HEK293 (cell line): ENCODE results near the gene ZNF444.

Source experiments
- CTCF ChIA-PET: fragments of 350-600 bp; formaldehyde crosslinking; extraction: SDS; loops from one replicate; lab custom pipeline; 2021; ENCODE audit warnings: antibody characterized with exemption; lab: Yijun Ruan, JAX
- POLR2A ChIA-PET: fragments of 300-600 bp; formaldehyde crosslinking; extraction: SDS; loops from one replicate; lab custom pipeline; 2020; ENCODE audit warnings: antibody characterized with exemption, inconsistent platforms; lab: Yijun Ruan, JAX
- H3K27ac ChIP-seq: fragments of 200-500 bp; sonication (Bioruptor generic); 2 replicates; pipeline ENCODE4 v1.5.1; 2014; ENCODE audit warnings: low read depth, low read length, control low read depth, inconsistent platforms; ENCODE audit errors: extremely low read depth
- H3K36me3 ChIP-seq, 2 experiments: fragments of 200-500 bp in 1 of 2; sonication (Bioruptor generic) in 1 of 2; 1 replicate in 1 of 2; 2 replicates in 1 of 2; pipeline ENCODE4 v1.5.1; 2014 to 2017; ENCODE audit warnings: inconsistent platforms in 2 of 2, low read length in 2 of 2; ENCODE audit not compliant: control insufficient read depth in 2 of 2, insufficient read depth in 1 of 2
- H3K4me1 ChIP-seq: fragments of 200-500 bp; sonication (Bioruptor generic); 2 replicates; pipeline ENCODE4 v1.5.1; 2014; ENCODE audit warnings: mild to moderate bottlenecking, low read length, inconsistent platforms; ENCODE audit not compliant: control insufficient read depth, insufficient read depth
- H3K4me3 ChIP-seq: 2 replicates; pipeline ENCODE4 v1.5.1; 2011; ENCODE audit warnings: low read depth, mild to moderate bottlenecking, control low read depth, low read length, moderate library complexity
- H3K9me3 ChIP-seq: fragments of 200-500 bp; sonication (Bioruptor generic); 2 replicates; pipeline ENCODE4 v1.5.1; 2014; ENCODE audit warnings: low read depth, low read length, inconsistent platforms; ENCODE audit not compliant: control insufficient read depth, insufficient read depth
- HIC1 ChIP-seq: fragments of 450-650 bp; formaldehyde crosslinking; IDR thresholded peaks from 2 replicates; pipeline ENCODE4 v1.5.1; 2016; ENCODE audit warnings: missing biosample characterization, missing genetic modification characterization
- KLF1 ChIP-seq: fragments of 450-650 bp; formaldehyde crosslinking; IDR thresholded peaks from 2 replicates; pipeline ENCODE4 v1.5.1; 2016; ENCODE audit warnings: missing biosample characterization, missing genetic modification characterization
- MZF1 ChIP-seq: fragments of 450-650 bp; formaldehyde crosslinking; IDR thresholded peaks from 2 replicates; pipeline ENCODE4 v1.5.1; 2017; ENCODE audit warnings: missing biosample characterization, missing genetic modification characterization, borderline replicate concordance
- SCRT1 ChIP-seq: fragments of 450-650 bp; formaldehyde crosslinking; IDR thresholded peaks from 2 replicates; pipeline ENCODE4 v1.5.1; 2016; ENCODE audit warnings: missing biosample characterization, missing genetic modification characterization, borderline replicate concordance
- SP7 ChIP-seq: fragments of 450-650 bp; formaldehyde crosslinking; IDR thresholded peaks from 2 replicates; pipeline ENCODE4 v1.5.1; 2016; ENCODE audit warnings: missing biosample characterization, missing genetic modification characterization
- ZBTB11 ChIP-seq: fragments of 450-650 bp; formaldehyde crosslinking; conservative IDR thresholded peaks from 2 replicates; pipeline ENCODE4 v1.5.1; 2016; ENCODE audit warnings: low read depth, missing biosample characterization, missing genetic modification characterization
- ZBTB8A ChIP-seq: fragments of 450-650 bp; formaldehyde crosslinking; IDR thresholded peaks from 2 replicates; pipeline ENCODE4 v1.5.1; 2016; ENCODE audit warnings: missing biosample characterization, missing genetic modification characterization
- ZNF133 ChIP-seq: fragments of 450-650 bp; formaldehyde crosslinking; IDR thresholded peaks from 2 replicates; pipeline ENCODE4 v1.5.1; 2016; ENCODE audit warnings: missing biosample characterization, missing genetic modification characterization
- ZNF175 ChIP-seq: fragments of 450-650 bp; formaldehyde crosslinking; IDR thresholded peaks from 2 replicates; pipeline ENCODE4 v1.5.1; 2016; ENCODE audit warnings: missing biosample characterization, missing genetic modification characterization
- ZNF449 ChIP-seq: fragments of 450-650 bp; formaldehyde crosslinking; IDR thresholded peaks from 2 replicates; pipeline ENCODE4 v1.5.1; 2017; ENCODE audit warnings: missing biosample characterization, mild to moderate bottlenecking, missing genetic modification characterization, moderate library complexity
- ZNF473 ChIP-seq: fragments of 450-650 bp; formaldehyde crosslinking; IDR thresholded peaks from 2 replicates; pipeline ENCODE4 v1.5.1; 2017; ENCODE audit warnings: missing biosample characterization, missing genetic modification characterization
- ZNF548 ChIP-seq: fragments of 450-650 bp; formaldehyde crosslinking; IDR thresholded peaks from 2 replicates; pipeline ENCODE4 v1.5.1; 2016; ENCODE audit warnings: missing biosample characterization, missing genetic modification characterization
- ZNF571 ChIP-seq: fragments of 450-650 bp; formaldehyde crosslinking; IDR thresholded peaks from 2 replicates; pipeline ENCODE4 v1.5.0; 2017; ENCODE audit warnings: missing biosample characterization, missing genetic modification characterization
- ZNF654 ChIP-seq: fragments of 450-650 bp; formaldehyde crosslinking; IDR thresholded peaks from 2 replicates; pipeline ENCODE4 v1.5.1; 2016; ENCODE audit warnings: low read depth, missing biosample characterization, missing genetic modification characterization
- ZNF692 ChIP-seq: fragments of 450-650 bp; formaldehyde crosslinking; IDR thresholded peaks from 2 replicates; pipeline ENCODE4 v1.5.1; 2016; ENCODE audit warnings: missing biosample characterization, missing genetic modification characterization
- ZNF830 ChIP-seq: fragments of 450-650 bp; IDR thresholded peaks from 2 replicates; pipeline ENCODE4 v1.5.0; 2018; ENCODE audit warnings: missing biosample characterization, missing genetic modification characterization, low read depth, mild to moderate bottlenecking, moderate library complexity
- ZSCAN30 ChIP-seq: fragments of 450-650 bp; IDR thresholded peaks from 2 replicates; pipeline ENCODE4 v1.5.1; 2018; ENCODE audit warnings: missing biosample characterization, mild to moderate bottlenecking, missing genetic modification characterization, moderate library complexity
- TF ChIP-seq, protein P1 (sequence below): fragments of 450-650 bp; formaldehyde crosslinking; IDR thresholded peaks from 2 replicates; pipeline ENCODE4 v1.5.1; 2016; ENCODE audit warnings: missing biosample characterization, missing genetic modification characterization

ZNF444 gene

DNA sequence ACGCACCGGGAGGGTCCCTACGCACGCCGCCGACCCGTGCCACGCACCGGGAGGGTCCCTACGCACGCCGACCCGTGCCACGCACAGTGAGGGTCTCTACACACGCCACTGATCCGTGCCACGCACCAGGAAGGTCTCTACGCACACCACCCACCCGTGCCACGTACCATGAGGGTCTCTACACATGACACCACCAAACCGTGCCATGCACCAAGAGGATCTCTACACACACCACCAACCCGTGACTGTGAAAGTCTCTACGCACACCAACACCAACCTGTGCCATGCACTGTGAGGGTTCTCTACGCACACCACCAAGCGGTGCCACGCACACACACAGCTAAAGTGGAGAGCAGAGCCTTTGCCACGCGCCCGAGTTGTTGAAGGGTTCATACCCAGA is 36.7 kb upstream of the ZNF444 start:
- ChIA-PET POLR2A (interaction anchor here (1.2 kb wide), 1 partner anchor 16 kb away, joined by 5 read pairs; the partner anchor contains the start of gene ZNF787), CTCF (interaction anchor here (0.6 to 1.7 kb wide), 9 partner anchors 9 to 1489 kb away, joined by 3 to 9 read pairs (median 4); no protein-coding TSS in a partner anchor)
- TF ChIP-seq ZBTB11 (tag by site-specific recombination) (no peak), KLF1 (tag by site-specific recombination) (no peak), HIC1 (tag by site-specific recombination) (peak; percentile 41; the same call in 1 of the 2 replicates)
- H3K36me3 ChIP-seq, result peaks cover 0 to 29% of the 10 kb centered on the region in 2 experiments; a peak in 2 of 3 replicates
- peaks cover 10% of the 10 kb centered on the region for H3K4me1 ChIP-seq
- no peak overlapping the region for H3K4me3 ChIP-seq
- no peak overlapping the region for H3K27ac ChIP-seq
- no peaks in the 10 kb centered on the region for H3K9me3 ChIP-seq

GRCh38 chr19:56105090-56105701 is 35.9 kb upstream of the ZNF444 start:
- peaks cover 0 to 23% of the 10 kb centered on the region in 2 experiments; a peak in 2 of 3 replicates for H3K36me3 ChIP-seq
- H3K9me3 ChIP-seq, result no peaks in the 10 kb centered on the region
- 0 out of 2 replicates have a peak overlapping the region, but pooled peaks have one; percentile 41 for H3K27ac ChIP-seq
- CTCF ChIA-PET, result interaction anchor here (0.6 to 1.7 kb wide), 17 partner anchors 9 to 1851 kb away, joined by 3 to 9 read pairs (median 4); partner anchors contain the start of gene GALP
- H3K4me1 ChIP-seq, result peaks cover 10% of the 10 kb centered on the region
- H3K4me3 ChIP-seq, result no peak overlapping the region
- POLR2A ChIA-PET, result interaction anchor here (1.2 kb wide), 1 partner anchor 16 kb away, joined by 5 read pairs; the partner anchor contains the start of gene ZNF787
- TF ChIP-seq ZNF449 (tag by site-specific recombination), result no peak
- TF ChIP-seq ZNF692 (tag by site-specific recombination), result 0 out of 2 replicates have a peak, but pooled peaks have one; percentile 38
- no peak for TF ChIP-seq ZNF830 (tag by site-specific recombination)
- TF ChIP-seq ZNF133 (tag by site-specific recombination), result no peak
- TF ChIP-seq ZNF548, result no peak
- TF ChIP-seq KLF1 (tag by site-specific recombination), result no peak
- TF ChIP-seq ZNF473 (tag by site-specific recombination), result no peak
- TF ChIP-seq ZNF571 (tag by site-specific recombination), result no peak
- TF ChIP-seq SP7 (tag by site-specific recombination), result 0 out of 2 replicates have a peak, but pooled peaks have one; percentile 45
- TF ChIP-seq ZNF175, result no peak
- no peak for TF ChIP-seq SCRT1 (tag by site-specific recombination)
- peak; percentile 23 for TF ChIP-seq ZNF654 (tag by site-specific recombination)
- TF ChIP-seq MZF1 (tag by site-specific recombination), result 0 out of 2 replicates have a peak, but pooled peaks have one; percentile 52
- peak; percentile 40; the same call in 1 of the 2 replicates for TF ChIP-seq ZBTB8A (tag by site-specific recombination)
- TF ChIP-seq, protein P1, sequence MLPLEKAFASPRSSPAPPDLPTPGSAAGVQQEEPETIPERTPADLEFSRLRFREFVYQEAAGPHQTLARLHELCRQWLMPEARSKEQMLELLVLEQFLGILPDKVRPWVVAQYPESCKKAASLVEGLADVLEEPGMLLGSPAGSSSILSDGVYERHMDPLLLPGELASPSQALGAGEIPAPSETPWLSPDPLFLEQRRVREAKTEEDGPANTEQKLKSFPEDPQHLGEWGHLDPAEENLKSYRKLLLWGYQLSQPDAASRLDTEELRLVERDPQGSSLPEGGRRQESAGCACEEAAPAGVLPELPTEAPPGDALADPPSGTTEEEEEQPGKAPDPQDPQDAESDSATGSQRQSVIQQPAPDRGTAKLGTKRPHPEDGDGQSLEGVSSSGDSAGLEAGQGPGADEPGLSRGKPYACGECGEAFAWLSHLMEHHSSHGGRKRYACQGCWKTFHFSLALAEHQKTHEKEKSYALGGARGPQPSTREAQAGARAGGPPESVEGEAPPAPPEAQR (tag by site-specific recombination), result no peak
- TF ChIP-seq ZSCAN30 (tag by site-specific recombination), result peak; percentile 57
